C4-2B (cell line): ENCODE measurements around the gene MFAP4.

ENCODE experiments used
- ZFX ChIP-seq: fragments of 450-650 bp; IDR thresholded peaks from 2 replicates; pipeline ENCODE4 v1.6.1; 2017
- TF ChIP-seq, protein P1 (sequence below): fragments of 450-650 bp; conservative IDR thresholded peaks from 2 replicates; pipeline ENCODE4 v1.5.1; 2017; ENCODE audit warnings: mild to moderate bottlenecking

DNA sequence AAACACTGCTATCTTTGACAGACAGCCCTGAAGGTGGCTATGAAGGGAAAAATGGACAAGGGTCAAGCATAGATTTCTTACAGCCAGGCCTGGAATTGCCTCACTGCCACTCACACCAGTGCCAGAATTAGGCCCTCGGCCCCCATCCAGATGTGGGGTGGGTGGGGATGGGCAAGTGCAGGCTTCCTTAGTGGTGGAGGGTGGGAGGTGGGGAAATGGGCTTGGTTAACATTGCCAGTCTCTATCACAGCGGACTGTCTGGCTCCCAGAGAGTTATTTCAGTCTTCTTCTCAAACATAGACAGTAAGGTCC is 49.3 kb downstream of the MFAP4 start:
- TF ChIP-seq, protein P1, sequence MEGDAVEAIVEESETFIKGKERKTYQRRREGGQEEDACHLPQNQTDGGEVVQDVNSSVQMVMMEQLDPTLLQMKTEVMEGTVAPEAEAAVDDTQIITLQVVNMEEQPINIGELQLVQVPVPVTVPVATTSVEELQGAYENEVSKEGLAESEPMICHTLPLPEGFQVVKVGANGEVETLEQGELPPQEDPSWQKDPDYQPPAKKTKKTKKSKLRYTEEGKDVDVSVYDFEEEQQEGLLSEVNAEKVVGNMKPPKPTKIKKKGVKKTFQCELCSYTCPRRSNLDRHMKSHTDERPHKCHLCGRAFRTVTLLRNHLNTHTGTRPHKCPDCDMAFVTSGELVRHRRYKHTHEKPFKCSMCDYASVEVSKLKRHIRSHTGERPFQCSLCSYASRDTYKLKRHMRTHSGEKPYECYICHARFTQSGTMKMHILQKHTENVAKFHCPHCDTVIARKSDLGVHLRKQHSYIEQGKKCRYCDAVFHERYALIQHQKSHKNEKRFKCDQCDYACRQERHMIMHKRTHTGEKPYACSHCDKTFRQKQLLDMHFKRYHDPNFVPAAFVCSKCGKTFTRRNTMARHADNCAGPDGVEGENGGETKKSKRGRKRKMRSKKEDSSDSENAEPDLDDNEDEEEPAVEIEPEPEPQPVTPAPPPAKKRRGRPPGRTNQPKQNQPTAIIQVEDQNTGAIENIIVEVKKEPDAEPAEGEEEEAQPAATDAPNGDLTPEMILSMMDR: no peak
- TF ChIP-seq ZFX: no peak
